SK-N-SH (cell line): ENCODE measurements around the gene ASIC2. TPM values are rescaled to one million over a fixed set of nuclear protein-coding genes. Genes with fewer than 3 reads are reported as not detected.

Experiments used
- CTCF ChIA-PET: fragments of 300-600, 350-600 bp; formaldehyde crosslinking; extraction: SDS; loops from one replicate; lab custom pipeline; 2021; lab: Yijun Ruan, JAX
- POLR2A ChIA-PET: fragments of 350-600 bp; sonication (Branson Sonifier 250); formaldehyde crosslinking; extraction: SDS; loops from one replicate; lab custom pipeline; 2020; ENCODE audit warnings: antibody characterized with exemption, inconsistent platforms; lab: Yijun Ruan, JAX
- DNase-seq: peaks from one replicate; pipeline ENCODE4 v3.0.0; 2012
- H2AFZ ChIP-seq: fragments of 200-600 bp; sonication (generic); 2 replicates; pipeline ENCODE4 v1.8.1; 2016; ENCODE audit warnings: antibody characterized with exemption, mild to moderate bottlenecking, low read depth
- H3F3A ChIP-seq: fragments of 200-600 bp; sonication (generic); replicated peaks from 2 replicates; pipeline ENCODE3; 2016; ENCODE audit warnings: antibody characterized with exemption, mild to moderate bottlenecking; ENCODE audit not compliant: insufficient read depth
- H3K27ac ChIP-seq, 2 experiments: fragments of 200-500 bp in 1 of 2; fragments of 200-600 bp in 1 of 2; sonication (Bioruptor generic) in 1 of 2; sonication (generic), shearing (Covaris generic) in 1 of 2; 2 replicates each; pipeline versions ENCODE4 v1.5.1 to v1.6.1; 2014 to 2016; ENCODE audit warnings: low read depth in 2 of 2, inconsistent platforms in 1 of 2, low read length in 1 of 2, mild to moderate bottlenecking in 1 of 2, mixed read lengths in 1 of 2
- H3K27me3 ChIP-seq: fragments of 200-600 bp; sonication (generic), shearing (Covaris generic); 2 replicates; pipeline ENCODE4 v1.6.1; 2016; ENCODE audit warnings: mixed run types; ENCODE audit not compliant: insufficient read depth
- H3K36me3 ChIP-seq, 2 experiments: fragments of 200-500 bp in 1 of 2; fragments of 200-600 bp in 1 of 2; sonication (Bioruptor generic) in 1 of 2; sonication (generic) in 1 of 2; replicated peaks in 1 of 2; 2 replicates each; pipeline versions ENCODE3 to v1.5.1; 2014 to 2016; ENCODE audit warnings: low read length in 1 of 2, mild to moderate bottlenecking in 1 of 2; ENCODE audit not compliant: insufficient read depth in 2 of 2, control insufficient read depth in 1 of 2
- H3K4me1 ChIP-seq, 2 experiments: fragments of 200-500 bp in 1 of 2; fragments of 200-600 bp in 1 of 2; sonication (Bioruptor generic) in 1 of 2; sonication (generic), shearing (Covaris generic) in 1 of 2; 2 replicates each; pipeline versions ENCODE4 v1.5.1 to v1.6.1; 2014 to 2016; ENCODE audit warnings: low read depth in 1 of 2, low read length in 1 of 2, mixed run types in 1 of 2; ENCODE audit not compliant: insufficient read depth in 2 of 2, control insufficient read depth in 1 of 2
- H3K4me2 ChIP-seq: fragments of 200-600 bp; sonication (generic), shearing (Covaris generic); 2 replicates; pipeline ENCODE4 v1.6.1; 2017; ENCODE audit warnings: mixed run types
- H3K4me3 ChIP-seq, 2 experiments: fragments of 200-500 bp in 1 of 2; fragments of 200-600 bp in 1 of 2; sonication (Bioruptor generic) in 1 of 2; sonication (generic), shearing (Covaris generic) in 1 of 2; 2 replicates each; pipeline versions ENCODE4 v1.5.1 to v1.8.1; 2014 to 2016; ENCODE audit warnings: low read depth in 2 of 2, inconsistent platforms in 1 of 2, low read length in 1 of 2, mild to moderate bottlenecking in 1 of 2, mixed read lengths in 1 of 2, moderate library complexity in 1 of 2
- H3K79me2 ChIP-seq: fragments of 200-600 bp; sonication (generic); 2 replicates; pipeline ENCODE4 v1.8.1; 2017; ENCODE audit warnings: mild to moderate bottlenecking; ENCODE audit not compliant: insufficient read depth
- H3K9ac ChIP-seq: fragments of 200-600 bp; sonication (generic); 2 replicates; pipeline ENCODE4 v1.6.1; 2017; ENCODE audit warnings: mixed run types
- H3K9me2 ChIP-seq: fragments of 200-600 bp; sonication (generic); 2 replicates; pipeline ENCODE4 v1.6.1; 2017; ENCODE audit warnings: mixed run types
- H3K9me3 ChIP-seq: fragments of 200-600 bp; sonication (generic); 2 replicates; pipeline ENCODE4 v1.6.1; 2017; ENCODE audit warnings: mixed run types, mild to moderate bottlenecking, moderate library complexity
- H4K20me1 ChIP-seq: fragments of 200-600 bp; sonication (generic); 2 replicates; pipeline ENCODE4 v1.6.1; 2017; ENCODE audit warnings: mild to moderate bottlenecking, mixed run types; ENCODE audit not compliant: insufficient read depth
- CTCF ChIP-seq: fragments of 200-600 bp; sonication (generic); IDR thresholded peaks from 2 replicates; pipeline ENCODE4 v1.6.1; 2017; ENCODE audit warnings: antibody characterized with exemption, mild to moderate bottlenecking, moderate library complexity
- ELF1 ChIP-seq: IDR thresholded peaks from 2 replicates; pipeline ENCODE4 v1.4.0; 2012
- EP300 ChIP-seq, 2 experiments: IDR thresholded peaks; 2 replicates each; pipeline versions ENCODE4 v1.4.0 to v1.6.1; 2012; ENCODE audit warnings: borderline replicate concordance in 1 of 2, low read depth in 1 of 2, low read length in 1 of 2
- GABPA ChIP-seq: IDR thresholded peaks from 2 replicates; pipeline ENCODE4 v1.4.0; 2012; ENCODE audit warnings: low read depth, mild to moderate bottlenecking
- GATA2 ChIP-seq: sonication (generic); formaldehyde crosslinking; IDR thresholded peaks from 2 replicates; pipeline ENCODE4 v1.5.0; 2020; ENCODE audit warnings: mild to moderate bottlenecking, missing genetic modification reagents
- IRF3 ChIP-seq: fragments of 150-350 bp; IDR thresholded peaks from 2 replicates; pipeline ENCODE4 v1.6.1; 2016; ENCODE audit warnings: mild to moderate bottlenecking, low read depth, low read length
- MAX ChIP-seq: IDR thresholded peaks from 2 replicates; pipeline ENCODE4 v1.4.0; 2012; ENCODE audit warnings: low read depth
- MXI1 ChIP-seq: IDR thresholded peaks from 2 replicates; pipeline ENCODE4 v1.6.1; 2012; ENCODE audit warnings: mild to moderate bottlenecking, low read depth, low read length, improper control_type of control experiment
- NFIC ChIP-seq: IDR thresholded peaks from 2 replicates; pipeline ENCODE4 v1.4.0; 2012; ENCODE audit warnings: borderline replicate concordance
- NRF1 ChIP-seq: IDR thresholded peaks from 2 replicates; pipeline ENCODE4 v1.6.1; 2012; ENCODE audit warnings: low read depth, mild to moderate bottlenecking, low read length
- PBX3 ChIP-seq: IDR thresholded peaks from 2 replicates; pipeline ENCODE4; 2012
- POLR2AphosphoS5 ChIP-seq: IDR thresholded peaks from 2 replicates; pipeline ENCODE4 v1.6.1; 2012; ENCODE audit warnings: low read depth, low read length
- RAD21 ChIP-seq: IDR thresholded peaks from 2 replicates; pipeline ENCODE4 v1.6.1; 2012; ENCODE audit warnings: mild to moderate bottlenecking, low read length
- RCOR1 ChIP-seq: fragments of 150-350 bp; IDR thresholded peaks from 2 replicates; pipeline ENCODE4 v1.6.1; 2017; ENCODE audit warnings: antibody characterized with exemption, low read length
- RFX5 ChIP-seq: IDR thresholded peaks from 2 replicates; pipeline ENCODE4 v1.6.1; 2012; ENCODE audit warnings: mild to moderate bottlenecking, improper control_type of control experiment, low read length
- TEAD4 ChIP-seq: IDR thresholded peaks from 2 replicates; pipeline ENCODE4 v1.4.0; 2012; ENCODE audit warnings: mild to moderate bottlenecking, borderline replicate concordance; ENCODE audit not compliant: insufficient read depth
- USF2 ChIP-seq: fragments of 150-350 bp; IDR thresholded peaks from 2 replicates; pipeline ENCODE4 v1.6.1; 2017; ENCODE audit warnings: antibody characterized with exemption, low read length, low read depth, borderline replicate concordance
- YY1 ChIP-seq: IDR thresholded peaks from 2 replicates; pipeline ENCODE4 v1.4.0; 2012; ENCODE audit warnings: low read depth, mild to moderate bottlenecking
- ZBTB33 ChIP-seq: IDR thresholded peaks from 2 replicates; pipeline ENCODE4 v1.4.0; 2012; ENCODE audit warnings: low read depth, borderline replicate concordance
- WGBS: methylation state at CpG from one replicate; pipeline ENCODE4 v1.1.6; 2017; ENCODE audit warnings: low lambda C conversion rate; 5-methylcytosine and 5-hydroxymethylcytosine counted together
- polyA plus RNA-seq, 3 experiments: library from polyadenylated mRNA; depleted of rRNA; stranded (reverse); fragments of >200 nt; gene quantifications; 2 replicates each; pipeline ENCODE4 v1.2.3, GENCODE V29; 2012
- TF ChIP-seq, protein P1 (sequence below): IDR thresholded peaks from 2 replicates; pipeline ENCODE4 v1.4.0; 2012; ENCODE audit warnings: low read depth, borderline replicate concordance

The ASIC2 gene
- polyA plus RNA-seq, 1 of the 3 experiments (the other 2 are of a cell fraction), result 0.08 TPM

- H2AFZ ChIP-seq, result no peak overlapping the region
- no peak overlapping the region for H3K4me3 ChIP-seq
- H3K9ac ChIP-seq, result no peak overlapping the region
- no peaks in the 10 kb centered on the region for H3K36me3 ChIP-seq
- WGBS, result 82% methylated on average over 5 of the region's 5 CpGs
- no peaks in the 10 kb centered on the region for H4K20me1 ChIP-seq
- peak; percentile 59 for DNase-seq
- TF ChIP-seq MXI1 (peak; percentile 74), EP300 (IDR thresholded peaks at IDR 0.05; ENCODE audit: borderline replicate concordance in 1 of 2, low read depth in 1 of 2, low read length in 1 of 2) (0 out of 4 replicates have a peak, but pooled peaks of 1 of the 2 experiments have one; percentile 11), ZBTB33 (no peak), PBX3 (peak; percentile 41; the same call in 1 of the 2 replicates)
- TF ChIP-seq, all 33 proteins: peak for 3
- Histone ChIP-seq H3K79me2 (no peaks in the 10 kb centered on the region), H3K9me3 (no peaks in the 10 kb centered on the region), H3F3A (peaks cover 9% of the 10 kb centered on the region), H3K27me3 (no peaks in the 10 kb centered on the region), H3K9me2 (no peaks in the 10 kb centered on the region), H3K4me1 (peaks cover 0 to 11% of the 10 kb centered on the region in 2 experiments; a peak in 1 of 4 replicates), H3K4me2 (no peak overlapping the region), H3K27ac (no peak overlapping the region)
- POLR2A ChIA-PET, result no interaction called here
- CTCF ChIA-PET, result no interaction called here
These were observed 59.3 kb downstream of the ASIC2 start for GRCh38 chr17:33233811-33234177.

DNA sequence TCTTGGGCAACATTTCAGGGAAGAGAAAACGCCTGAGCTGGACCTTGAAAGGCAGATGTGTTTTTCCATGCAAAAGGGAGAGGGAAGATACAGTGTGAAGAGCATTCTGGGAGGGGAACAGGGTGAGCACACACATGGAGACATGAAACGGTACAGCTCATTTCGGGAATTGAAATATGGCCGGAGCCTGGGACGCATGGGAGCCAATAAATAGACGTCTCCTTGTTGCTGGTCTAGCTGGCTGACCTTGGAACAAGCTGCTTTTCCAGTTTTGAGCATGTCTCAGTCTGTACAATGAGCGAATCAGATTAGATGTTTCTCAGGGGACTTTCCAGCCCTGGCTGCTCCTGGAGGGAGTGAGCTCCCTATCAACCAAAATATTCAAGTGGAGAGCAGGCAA, 63.6 kb downstream of the ASIC2 start:
- Histone ChIP-seq H3K4me3 (no peak overlapping the region), H3K27me3 (no peaks in the 10 kb centered on the region), H3K9me2 (no peaks in the 10 kb centered on the region), H3K4me1 (no peaks in the 10 kb centered on the region; a peak in 1 of 4 replicates), H3K9ac (no peak overlapping the region), H3K4me2 (no peak overlapping the region), H3K79me2 (no peaks in the 10 kb centered on the region), H3K9me3 (no peaks in the 10 kb centered on the region), H3F3A (no peaks in the 10 kb centered on the region), H2AFZ (no peak overlapping the region), H3K27ac (no peak overlapping the region), H3K36me3 (no peaks in the 10 kb centered on the region), H4K20me1 (no peaks in the 10 kb centered on the region)
- 72% methylated on average over 7 of the region's 7 CpGs for WGBS
- no peak for DNase-seq
- TF ChIP-seq USF2, result no peak
- no peak for TF ChIP-seq GABPA
- no peak for TF ChIP-seq GATA2 (CRISPR knock-in tag)
- TF ChIP-seq EP300 (IDR thresholded peaks at IDR 0.05; ENCODE audit: borderline replicate concordance in 1 of 2, low read depth in 1 of 2, low read length in 1 of 2), result no peak
- TF ChIP-seq NFIC, result no peak
- TF ChIP-seq RCOR1, result no peak
- no peak for TF ChIP-seq CTCF
- no peak for TF ChIP-seq YY1
- TF ChIP-seq RFX5, result no peak
- TF ChIP-seq, protein P1, sequence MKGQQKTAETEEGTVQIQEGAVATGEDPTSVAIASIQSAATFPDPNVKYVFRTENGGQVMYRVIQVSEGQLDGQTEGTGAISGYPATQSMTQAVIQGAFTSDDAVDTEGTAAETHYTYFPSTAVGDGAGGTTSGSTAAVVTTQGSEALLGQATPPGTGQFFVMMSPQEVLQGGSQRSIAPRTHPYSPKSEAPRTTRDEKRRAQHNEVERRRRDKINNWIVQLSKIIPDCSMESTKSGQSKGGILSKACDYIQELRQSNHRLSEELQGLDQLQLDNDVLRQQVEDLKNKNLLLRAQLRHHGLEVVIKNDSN, result no peak
- no peak for TF ChIP-seq RAD21
- TF ChIP-seq POLR2AphosphoS5, result no peak
- no peak for TF ChIP-seq IRF3
- no peak for TF ChIP-seq MAX
- no peak for TF ChIP-seq ELF1
- TF ChIP-seq TEAD4, result no peak
- no peak for TF ChIP-seq NRF1
- ChIA-PET CTCF (interaction anchor here (0.8 kb wide), 1 partner anchor 76 kb away, joined by 3 read pairs; no protein-coding TSS in a partner anchor), POLR2A (no interaction called here)
